K562 (cell line): Measurements from ENCODE around the gene METAP1D. TPM values are rescaled to one million over a fixed set of nuclear protein-coding genes. Genes with fewer than 3 reads are reported as not detected.

Source experiments
- CHD1 ChIP-seq: fragments of 200-600 bp; sonication (generic); IDR thresholded peaks from one replicate; pipeline ENCODE4 v1.6.1; 2012; ENCODE audit warnings: mild to moderate bottlenecking, moderate library complexity, low read length, inconsistent platforms
- ETS2 ChIP-seq: IDR thresholded peaks from 2 replicates; pipeline ENCODE4 v1.6.1; 2016; ENCODE audit warnings: borderline replicate concordance, missing genetic modification characterization, mild to moderate bottlenecking, moderate library complexity, missing compliant biosample characterization; ENCODE audit not compliant: poor library complexity, severe bottlenecking
- ETV6 ChIP-seq, 3 experiments: fragments of 150-350 bp in 1 of 3; sonication (generic) in 1 of 3; formaldehyde crosslinking in 1 of 3; IDR thresholded peaks; 2 replicates each; pipeline versions ENCODE4 v1.6.1 to v1.8.0; 2014 to 2022; ENCODE audit warnings: borderline replicate concordance in 2 of 3, low read depth in 2 of 3, antibody characterized with exemption in 1 of 3, low read length in 1 of 3, mild to moderate bottlenecking in 1 of 3, missing genetic modification reagents in 1 of 3
- MCM2 ChIP-seq: fragments of 450-650 bp; IDR thresholded peaks from 2 replicates; pipeline ENCODE4 v1.6.1; 2017; ENCODE audit warnings: low read depth, mild to moderate bottlenecking
- MTA1 ChIP-seq: fragments of 450-650 bp; IDR thresholded peaks from 2 replicates; pipeline ENCODE4 v1.6.1; 2017; ENCODE audit warnings: borderline replicate concordance
- NONO ChIP-seq, 2 experiments: fragments of 200-400 bp in 1 of 2; fragments of 450-650 bp in 1 of 2; formaldehyde crosslinking in 1 of 2; IDR thresholded peaks; 2 replicates each; pipeline ENCODE4 v1.6.1; 2017; ENCODE audit warnings: low read depth in 2 of 2, mild to moderate bottlenecking in 2 of 2, moderate library complexity in 2 of 2, low read length in 1 of 2
- TAF15 ChIP-seq: fragments of 200-400 bp; formaldehyde crosslinking; IDR thresholded peaks from 2 replicates; pipeline ENCODE4 v1.6.1; 2017; ENCODE audit warnings: mild to moderate bottlenecking, low read depth, low read length, moderate library complexity
- ZNF217 ChIP-seq: sonication (generic); formaldehyde crosslinking; IDR thresholded peaks from 2 replicates; pipeline ENCODE4 v1.8.0; 2022; ENCODE audit warnings: mild to moderate bottlenecking, missing genetic modification reagents
- polyA plus RNA-seq, 8 experiments: library from polyadenylated mRNA; depleted of rRNA in 4 of 8; stranded (reverse) in 5 of 8; unstranded in 3 of 8; fragments of >200 nt; fragmentation: Nextera tagmentation in 2 of 8; fragmentation: Illumina TruSeq in 1 of 8; extraction: Ambion mirVana in 2 of 8; extraction: Trizol in 1 of 8; gene quantifications; 2 replicates each; pipeline versions ENCODE4 v1.2.1 to v1.2.3, GENCODE V29; 2011 to 2014; ENCODE audit warnings: inconsistent platforms in 1 of 8, missing spikeins in 1 of 8
- total RNA-seq, 7 experiments: library from RNA; depleted of rRNA in 6 of 7; stranded (reverse); fragments of >200 nt in 6 of 7; fragmentation: Illumina TruSeq in 2 of 7; extraction: Trizol in 2 of 7; gene quantifications; 2 replicates each; pipeline versions ENCODE4 v1.2.1 to v1.2.3, GENCODE V29; 2011 to 2021; ENCODE audit warnings: low replicate concordance in 1 of 7
- TF ChIP-seq, protein P1 (sequence below): fragments of 250-450 bp; sonication (Bioruptor Pico); IDR thresholded peaks from 2 replicates; pipeline ENCODE4 v1.4.0; 2020; ENCODE audit warnings: mild to moderate bottlenecking, moderate library complexity
- TF ChIP-seq, protein P2 (sequence below): IDR thresholded peaks from 3 replicates; pipeline ENCODE4 v1.6.1; 2011; ENCODE audit warnings: borderline replicate concordance, mild to moderate bottlenecking, moderate library complexity; ENCODE audit not compliant: insufficient read length; ENCODE audit errors: extremely low read depth
- TF ChIP-seq, protein P3 (sequence below): IDR thresholded peaks from 3 replicates; pipeline ENCODE4 v1.6.1; 2011; ENCODE audit warnings: borderline replicate concordance, mild to moderate bottlenecking; ENCODE audit not compliant: insufficient read length, insufficient read depth
- TF ChIP-seq, protein P4 (sequence below), 2 experiments: fragments of 450-650 bp; IDR thresholded peaks; 2 replicates each; pipeline ENCODE4 v1.6.1; 2016; ENCODE audit warnings: mild to moderate bottlenecking in 2 of 2, borderline replicate concordance in 1 of 2, low read depth in 1 of 2, moderate library complexity in 1 of 2

The METAP1D gene
- total and polyA plus RNA-seq, 9 of the 15 experiments (the other 6 are each of a cell fraction or from before 2014, with no cell fraction given): 8.0 to 23.4 (median 15.7) TPM

DNA sequence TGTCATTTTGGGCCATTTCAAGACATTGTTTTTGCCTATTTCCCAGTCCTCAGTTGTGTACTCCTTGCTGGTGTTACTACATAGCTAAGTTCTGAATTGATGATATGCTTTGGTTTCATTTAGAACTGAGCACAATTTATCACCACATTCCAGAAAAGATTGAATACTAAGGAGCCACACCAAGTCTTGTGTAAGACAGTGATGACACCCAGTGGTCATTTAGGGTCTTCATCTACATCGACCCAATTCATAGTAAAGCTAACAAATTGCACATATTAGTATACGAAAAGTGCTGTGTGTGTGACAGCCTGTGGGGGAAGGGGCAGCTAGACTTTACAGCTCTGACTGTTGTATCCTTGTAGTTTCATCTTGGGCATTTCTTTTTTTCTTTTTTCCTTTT, 113.9 kb downstream of the METAP1D start (continued):
- TF ChIP-seq NONO (IDR thresholded peaks at IDR 0.05; ENCODE audit: low read depth in 2 of 2, low read length in 1 of 2) (no peak), ETS2 (no peak), MCM2 (no peak), TAF15 (no peak), CHD1 (no peak), MTA1 (no peak), ZNF217 (CRISPR knock-in tag) (no peak), ETV6 (IDR thresholded peaks at IDR 0.05; ENCODE audit: borderline replicate concordance in 1 of 2, low read depth in 2 of 2, low read length in 1 of 2) (no peak), ETV6 (CRISPR knock-in tag; IDR thresholded peaks at IDR 0.05; ENCODE audit: borderline replicate concordance) (no peak)
- TF ChIP-seq, protein P1, sequence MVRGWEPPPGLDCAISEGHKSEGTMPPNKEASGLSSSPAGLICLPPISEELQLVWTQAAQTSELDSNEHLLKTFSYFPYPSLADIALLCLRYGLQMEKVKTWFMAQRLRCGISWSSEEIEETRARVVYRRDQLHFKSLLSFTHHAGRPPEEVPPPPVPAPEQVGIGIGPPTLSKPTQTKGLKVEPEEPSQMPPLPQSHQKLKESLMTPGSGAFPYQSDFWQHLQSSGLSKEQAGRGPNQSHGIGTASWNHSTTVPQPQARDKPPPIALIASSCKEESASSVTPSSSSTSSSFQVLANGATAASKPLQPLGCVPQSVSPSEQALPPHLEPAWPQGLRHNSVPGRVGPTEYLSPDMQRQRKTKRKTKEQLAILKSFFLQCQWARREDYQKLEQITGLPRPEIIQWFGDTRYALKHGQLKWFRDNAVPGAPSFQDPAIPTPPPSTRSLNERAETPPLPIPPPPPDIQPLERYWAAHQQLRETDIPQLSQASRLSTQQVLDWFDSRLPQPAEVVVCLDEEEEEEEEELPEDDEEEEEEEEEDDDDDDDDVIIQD (CRISPR knock-in tag): no peak
- TF ChIP-seq, protein P2, sequence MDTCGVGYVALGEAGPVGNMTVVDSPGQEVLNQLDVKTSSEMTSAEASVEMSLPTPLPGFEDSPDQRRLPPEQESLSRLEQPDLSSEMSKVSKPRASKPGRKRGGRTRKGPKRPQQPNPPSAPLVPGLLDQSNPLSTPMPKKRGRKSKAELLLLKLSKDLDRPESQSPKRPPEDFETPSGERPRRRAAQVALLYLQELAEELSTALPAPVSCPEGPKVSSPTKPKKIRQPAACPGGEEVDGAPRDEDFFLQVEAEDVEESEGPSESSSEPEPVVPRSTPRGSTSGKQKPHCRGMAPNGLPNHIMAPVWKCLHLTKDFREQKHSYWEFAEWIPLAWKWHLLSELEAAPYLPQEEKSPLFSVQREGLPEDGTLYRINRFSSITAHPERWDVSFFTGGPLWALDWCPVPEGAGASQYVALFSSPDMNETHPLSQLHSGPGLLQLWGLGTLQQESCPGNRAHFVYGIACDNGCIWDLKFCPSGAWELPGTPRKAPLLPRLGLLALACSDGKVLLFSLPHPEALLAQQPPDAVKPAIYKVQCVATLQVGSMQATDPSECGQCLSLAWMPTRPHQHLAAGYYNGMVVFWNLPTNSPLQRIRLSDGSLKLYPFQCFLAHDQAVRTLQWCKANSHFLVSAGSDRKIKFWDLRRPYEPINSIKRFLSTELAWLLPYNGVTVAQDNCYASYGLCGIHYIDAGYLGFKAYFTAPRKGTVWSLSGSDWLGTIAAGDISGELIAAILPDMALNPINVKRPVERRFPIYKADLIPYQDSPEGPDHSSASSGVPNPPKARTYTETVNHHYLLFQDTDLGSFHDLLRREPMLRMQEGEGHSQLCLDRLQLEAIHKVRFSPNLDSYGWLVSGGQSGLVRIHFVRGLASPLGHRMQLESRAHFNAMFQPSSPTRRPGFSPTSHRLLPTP: no peak
- TF ChIP-seq, protein P3, sequence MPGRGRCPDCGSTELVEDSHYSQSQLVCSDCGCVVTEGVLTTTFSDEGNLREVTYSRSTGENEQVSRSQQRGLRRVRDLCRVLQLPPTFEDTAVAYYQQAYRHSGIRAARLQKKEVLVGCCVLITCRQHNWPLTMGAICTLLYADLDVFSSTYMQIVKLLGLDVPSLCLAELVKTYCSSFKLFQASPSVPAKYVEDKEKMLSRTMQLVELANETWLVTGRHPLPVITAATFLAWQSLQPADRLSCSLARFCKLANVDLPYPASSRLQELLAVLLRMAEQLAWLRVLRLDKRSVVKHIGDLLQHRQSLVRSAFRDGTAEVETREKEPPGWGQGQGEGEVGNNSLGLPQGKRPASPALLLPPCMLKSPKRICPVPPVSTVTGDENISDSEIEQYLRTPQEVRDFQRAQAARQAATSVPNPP: no peak
- TF ChIP-seq, protein P4, sequence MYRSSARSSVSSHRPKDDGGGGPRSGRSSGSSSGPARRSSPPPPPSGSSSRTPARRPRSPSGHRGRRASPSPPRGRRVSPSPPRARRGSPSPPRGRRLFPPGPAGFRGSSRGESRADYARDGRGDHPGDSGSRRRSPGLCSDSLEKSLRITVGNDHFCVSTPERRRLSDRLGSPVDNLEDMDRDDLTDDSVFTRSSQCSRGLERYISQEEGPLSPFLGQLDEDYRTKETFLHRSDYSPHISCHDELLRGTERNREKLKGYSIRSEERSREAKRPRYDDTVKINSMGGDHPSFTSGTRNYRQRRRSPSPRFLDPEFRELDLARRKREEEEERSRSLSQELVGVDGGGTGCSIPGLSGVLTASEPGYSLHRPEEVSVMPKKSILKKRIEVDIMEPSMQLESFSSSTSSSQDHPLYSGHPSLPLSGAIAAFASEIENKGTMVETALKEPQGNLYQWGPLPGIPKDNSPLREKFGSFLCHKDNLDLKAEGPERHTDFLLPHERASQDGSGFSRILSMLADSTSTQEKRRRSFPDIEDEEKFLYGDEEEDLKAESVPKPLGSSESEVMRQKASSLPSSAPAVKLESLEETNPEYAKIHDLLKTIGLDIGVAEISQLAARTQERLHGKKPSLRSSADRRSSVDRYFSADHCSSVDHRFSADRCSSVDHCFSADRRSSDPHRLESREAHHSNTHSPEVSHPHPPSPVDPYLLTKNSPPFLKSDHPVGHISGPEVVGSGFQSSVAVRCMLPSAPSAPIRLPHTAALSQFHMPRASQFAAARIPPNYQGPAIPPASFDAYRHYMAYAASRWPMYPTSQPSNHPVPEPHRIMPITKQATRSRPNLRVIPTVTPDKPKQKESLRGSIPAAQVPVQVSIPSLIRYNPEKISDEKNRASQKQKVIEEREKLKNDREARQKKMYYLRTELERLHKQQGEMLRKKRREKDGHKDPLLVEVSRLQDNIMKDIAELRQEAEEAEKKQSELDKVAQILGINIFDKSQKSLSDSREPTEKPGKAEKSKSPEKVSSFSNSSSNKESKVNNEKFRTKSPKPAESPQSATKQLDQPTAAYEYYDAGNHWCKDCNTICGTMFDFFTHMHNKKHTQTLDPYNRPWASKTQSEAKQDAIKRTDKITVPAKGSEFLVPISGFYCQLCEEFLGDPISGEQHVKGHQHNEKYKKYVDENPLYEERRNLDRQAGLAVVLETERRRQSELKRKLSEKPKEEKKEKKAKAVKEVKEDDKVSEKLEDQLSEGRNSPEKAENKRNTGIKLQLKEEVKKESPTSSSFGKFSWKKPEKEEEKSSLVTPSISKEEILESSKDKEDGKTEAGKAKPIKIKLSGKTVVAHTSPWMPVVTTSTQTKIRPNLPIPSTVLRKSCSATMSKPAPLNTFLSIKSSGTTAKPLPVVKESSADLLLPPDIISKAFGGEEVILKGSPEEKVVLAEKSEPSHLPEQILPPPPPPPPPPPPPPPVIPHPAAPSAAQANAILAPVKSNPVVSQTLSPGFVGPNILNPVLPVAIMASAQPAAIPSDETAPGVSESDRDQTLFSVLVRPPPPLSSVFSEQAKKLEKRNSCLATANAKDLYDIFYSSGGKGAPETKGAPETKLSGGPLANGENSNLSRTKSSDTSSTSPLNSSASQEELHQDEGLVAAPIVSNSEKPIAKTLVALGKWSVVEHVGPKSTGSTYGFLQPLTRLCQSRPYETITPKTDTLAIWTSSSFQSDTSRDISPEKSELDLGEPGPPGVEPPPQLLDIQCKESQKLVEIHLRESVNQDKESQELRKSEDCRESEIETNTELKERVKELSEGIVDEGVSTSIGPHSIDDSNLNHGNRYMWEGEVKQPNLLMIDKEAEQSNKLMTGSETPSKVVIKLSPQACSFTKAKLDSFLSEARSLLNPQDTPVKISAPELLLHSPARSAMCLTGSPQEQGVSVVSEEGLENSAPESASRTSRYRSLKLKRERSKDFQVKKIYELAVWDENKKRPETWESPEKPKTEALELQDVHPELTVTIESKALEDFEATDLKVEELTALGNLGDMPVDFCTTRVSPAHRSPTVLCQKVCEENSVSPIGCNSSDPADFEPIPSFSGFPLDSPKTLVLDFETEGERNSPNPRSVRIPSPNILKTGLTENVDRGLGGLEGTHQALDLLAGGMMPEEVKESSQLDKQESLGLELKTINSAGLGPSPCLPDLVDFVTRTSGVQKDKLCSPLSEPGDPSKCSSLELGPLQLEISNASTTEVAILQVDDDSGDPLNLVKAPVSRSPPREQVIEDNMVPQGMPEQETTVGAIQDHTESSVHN (IDR thresholded peaks at IDR 0.05; ENCODE audit: borderline replicate concordance in 1 of 2, low read depth in 1 of 2): no peak
